GM10248 (cell line): Measurements from ENCODE around the gene SPTLC1.

ENCODE experiments used
- CTCF ChIA-PET: fragments of 300-600 bp; sonication (Branson Sonifier 250); formaldehyde crosslinking; extraction: SDS; loops from one replicate; lab custom pipeline; 2021; ENCODE audit warnings: antibody characterized with exemption; lab: Yijun Ruan, JAX
- POLR2A ChIA-PET: fragments of 350-650 bp; sonication (Branson Sonifier 250); formaldehyde crosslinking; extraction: SDS; loops from one replicate; lab custom pipeline; 2020; ENCODE audit warnings: antibody characterized with exemption; lab: Yijun Ruan, JAX
- DNase-seq: peaks from one replicate; pipeline ENCODE4 v3.0.0; 2012; ENCODE audit errors: extremely low spot score
- TF ChIP-seq, protein P1 (sequence below): IDR thresholded peaks from 2 replicates; pipeline ENCODE4 v1.5.1; 2012; ENCODE audit warnings: mild to moderate bottlenecking, low read depth; ENCODE audit errors: extremely low read depth, missing control alignments, control extremely low read depth

Gene SPTLC1

DNA sequence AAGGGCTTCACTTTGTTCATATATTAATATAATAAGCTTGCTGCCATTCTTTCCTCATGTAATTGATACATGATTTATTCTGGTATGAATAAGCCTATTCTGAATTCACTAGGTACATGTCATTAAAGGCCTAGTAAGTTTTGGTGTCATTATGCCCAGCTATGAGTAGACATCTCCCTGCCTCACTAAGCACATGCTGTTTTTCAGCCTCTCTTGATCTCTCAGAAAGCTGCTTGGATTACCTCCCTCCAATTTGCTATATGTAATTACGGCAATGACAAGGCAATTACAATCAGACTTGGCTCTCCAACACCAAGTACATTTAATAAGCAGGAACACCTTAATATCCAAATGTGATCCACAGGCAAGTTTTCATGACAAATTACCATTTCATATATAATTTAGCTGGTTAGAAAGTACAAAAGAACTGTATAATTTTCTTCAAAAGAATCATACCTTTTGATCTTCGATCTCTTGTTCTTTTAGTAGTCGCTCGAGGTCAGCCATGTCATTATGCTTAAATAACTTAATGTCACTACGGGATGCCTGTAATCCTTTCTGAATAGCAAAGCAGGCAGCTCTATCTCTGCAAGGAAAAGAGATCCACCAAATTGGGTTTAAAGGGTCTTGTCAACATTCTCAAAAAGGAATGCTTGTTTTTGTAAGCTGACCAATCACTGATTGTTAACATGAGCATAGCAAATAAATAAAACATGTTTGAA, 56.3 kb downstream of the SPTLC1 start:
- no peak for DNase-seq
- ChIA-PET CTCF (interaction anchor here (1.0 kb wide), 1 partner anchor 11 kb away, joined by 3 read pairs; no protein-coding TSS in a partner anchor), POLR2A (no interaction called here)
- TF ChIP-seq, protein P1, sequence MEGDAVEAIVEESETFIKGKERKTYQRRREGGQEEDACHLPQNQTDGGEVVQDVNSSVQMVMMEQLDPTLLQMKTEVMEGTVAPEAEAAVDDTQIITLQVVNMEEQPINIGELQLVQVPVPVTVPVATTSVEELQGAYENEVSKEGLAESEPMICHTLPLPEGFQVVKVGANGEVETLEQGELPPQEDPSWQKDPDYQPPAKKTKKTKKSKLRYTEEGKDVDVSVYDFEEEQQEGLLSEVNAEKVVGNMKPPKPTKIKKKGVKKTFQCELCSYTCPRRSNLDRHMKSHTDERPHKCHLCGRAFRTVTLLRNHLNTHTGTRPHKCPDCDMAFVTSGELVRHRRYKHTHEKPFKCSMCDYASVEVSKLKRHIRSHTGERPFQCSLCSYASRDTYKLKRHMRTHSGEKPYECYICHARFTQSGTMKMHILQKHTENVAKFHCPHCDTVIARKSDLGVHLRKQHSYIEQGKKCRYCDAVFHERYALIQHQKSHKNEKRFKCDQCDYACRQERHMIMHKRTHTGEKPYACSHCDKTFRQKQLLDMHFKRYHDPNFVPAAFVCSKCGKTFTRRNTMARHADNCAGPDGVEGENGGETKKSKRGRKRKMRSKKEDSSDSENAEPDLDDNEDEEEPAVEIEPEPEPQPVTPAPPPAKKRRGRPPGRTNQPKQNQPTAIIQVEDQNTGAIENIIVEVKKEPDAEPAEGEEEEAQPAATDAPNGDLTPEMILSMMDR, result no peak

DNA sequence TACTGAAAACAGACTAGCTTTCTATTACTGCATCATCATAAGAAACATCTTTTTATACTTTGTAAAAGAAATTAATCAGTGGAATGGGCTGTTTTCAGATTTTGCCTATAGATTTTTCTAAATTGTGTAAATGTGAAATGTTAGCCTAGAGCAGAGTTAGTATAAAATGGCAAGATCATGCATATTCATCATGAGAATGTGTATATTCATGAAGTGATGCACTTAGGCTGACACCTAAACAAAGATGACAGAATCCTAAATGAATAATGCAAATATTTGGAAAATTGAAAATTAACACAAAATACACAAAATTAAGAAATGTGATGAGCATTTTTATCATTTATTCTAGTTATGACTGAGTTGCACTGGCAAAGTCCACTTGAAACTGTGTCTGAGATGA, 57.2 kb downstream of the SPTLC1 start:
- POLR2A ChIA-PET, result no interaction called here
- DNase-seq, result no peak
- CTCF ChIA-PET, result interaction anchor here (1.0 kb wide), 1 partner anchor 12 kb away, joined by 3 read pairs; no protein-coding TSS in a partner anchor

DNA sequence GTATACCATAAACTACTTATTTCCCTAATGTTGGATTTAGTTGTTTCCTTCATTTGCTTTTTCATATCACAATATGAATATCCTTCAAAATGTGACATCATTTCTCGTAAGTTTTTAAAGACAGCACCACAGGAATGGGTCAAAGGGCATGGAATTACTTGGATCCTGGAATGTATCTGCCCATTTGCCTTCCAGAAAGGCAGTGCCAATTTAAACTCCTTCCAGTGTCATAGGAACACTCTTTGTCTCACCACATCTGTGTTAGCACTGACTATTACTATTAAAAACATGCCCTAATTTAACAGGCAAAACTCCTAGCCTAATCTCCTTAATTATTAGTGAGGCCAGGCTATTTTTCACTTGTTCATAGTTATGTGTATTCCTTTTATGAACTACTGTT, 58.0 kb downstream of the SPTLC1 start:
- no peak for DNase-seq
- CTCF ChIA-PET, result no interaction called here
- POLR2A ChIA-PET, result no interaction called here
- TF ChIP-seq, protein P1, result no peak

More for the DNA sequence above, 57.2 kb downstream of the SPTLC1 start:
- TF ChIP-seq, protein P1, result no peak

DNA sequence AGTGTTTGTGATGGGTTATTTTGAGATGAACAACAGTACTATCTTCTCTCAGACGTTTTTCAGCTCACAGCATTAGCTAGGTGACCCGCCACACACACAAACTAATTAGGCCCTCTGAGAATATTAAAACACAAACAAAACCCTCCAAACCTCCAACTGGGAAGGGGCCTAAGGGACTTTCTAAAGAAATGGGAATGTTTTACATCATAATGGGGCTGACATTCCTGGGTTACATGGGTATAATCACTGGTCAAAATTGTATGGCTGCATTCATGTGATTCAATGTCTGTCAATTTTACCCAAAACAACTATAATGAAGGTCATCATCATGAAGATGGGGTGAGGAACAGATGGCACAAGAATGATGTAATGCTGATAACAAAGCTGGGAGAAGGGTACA, 59.6 kb downstream of the SPTLC1 start:
- no peak for DNase-seq
- TF ChIP-seq, protein P1, result no peak
- POLR2A ChIA-PET, result no interaction called here
- CTCF ChIA-PET, result interaction anchor here (0.6 to 2.0 kb wide), 2 partner anchors 14 to 17 kb away, joined by 3 to 4 read pairs; no protein-coding TSS in a partner anchor

DNA sequence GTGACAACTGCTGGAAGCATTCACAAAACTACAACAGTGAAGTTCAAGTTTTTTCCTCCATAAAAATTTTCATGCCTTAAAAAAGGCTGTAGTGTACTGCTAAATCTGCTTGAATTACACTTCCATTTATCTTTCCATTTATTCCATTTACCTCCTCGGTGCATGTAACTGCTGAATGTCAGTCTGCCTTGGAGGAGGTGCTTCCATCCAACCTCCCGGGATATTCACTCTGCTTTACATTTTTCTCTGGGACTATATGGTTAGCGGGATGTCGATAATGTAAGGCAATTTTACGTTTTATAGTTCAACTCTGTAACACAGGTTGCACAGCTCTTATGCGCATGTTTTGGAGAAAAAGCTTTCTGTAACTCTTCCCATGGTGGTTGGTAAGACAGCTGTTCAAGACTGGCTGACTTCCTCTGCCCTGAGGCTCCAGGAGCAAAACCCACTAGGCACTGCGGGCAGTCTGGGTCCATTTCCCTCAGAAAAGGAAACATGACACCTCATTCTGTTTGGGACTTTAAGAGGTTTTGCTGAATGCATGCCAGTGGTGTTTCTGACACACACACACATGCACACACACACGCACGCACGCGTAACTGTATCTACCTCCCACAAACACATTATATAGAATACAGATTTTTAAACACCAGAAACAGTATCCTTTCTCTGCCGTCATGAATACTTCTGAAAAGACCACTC, 66.1 kb downstream of the SPTLC1 start:
- DNase-seq, result no peak
- POLR2A ChIA-PET, result no interaction called here
- CTCF ChIA-PET, result no interaction called here
- TF ChIP-seq, protein P1, result no peak

DNA sequence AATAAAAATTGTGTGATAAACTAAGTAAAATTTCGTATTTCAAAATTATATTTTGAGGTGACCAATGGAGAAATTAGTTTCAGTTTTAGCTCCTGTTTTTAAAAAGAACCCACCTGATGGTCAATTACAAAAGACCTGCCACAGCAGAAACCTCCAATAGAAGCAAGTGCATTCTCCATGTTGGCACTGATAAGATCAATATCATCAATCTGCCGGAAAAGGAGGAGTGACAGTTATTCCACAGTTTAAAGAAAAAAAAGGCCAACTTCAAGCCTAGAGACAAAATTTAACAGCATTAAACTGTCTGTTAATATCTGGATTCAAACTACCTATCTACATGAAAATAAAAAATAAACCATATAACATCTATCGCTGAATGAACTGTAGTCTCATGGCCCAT, 67.7 kb downstream of the SPTLC1 start:
- CTCF ChIA-PET, result no interaction called here

More for the DNA sequence above, 67.7 kb downstream of the SPTLC1 start:
- no peak for DNase-seq
- POLR2A ChIA-PET, result no interaction called here
- TF ChIP-seq, protein P1, result no peak
